Activated T-cell treated with anti-CD3 and anti-CD28 coated beads, Interleukin-2, amount 50 U/mL, for 24 hours (primary cell): ENCODE results near the gene ECE2.

Experiments used
- DNase-seq: peaks from one replicate; pipeline ENCODE4 v3.0.0-alpha.2; 2020
- H3K27ac Mint-ChIP-seq: 2 replicates; pipeline ENCODE4 v1.8.0; 2020; ENCODE audit warnings: mild to moderate bottlenecking, mixed read lengths
- H3K27me3 Mint-ChIP-seq: 2 replicates; pipeline ENCODE4 v1.8.0; 2020; ENCODE audit warnings: mixed read lengths
- H3K36me3 Mint-ChIP-seq: 2 replicates; pipeline ENCODE4 v1.8.0; 2020; ENCODE audit warnings: low read depth, mixed read lengths
- H3K4me1 Mint-ChIP-seq: 2 replicates; pipeline ENCODE4 v1.8.0; 2020; ENCODE audit warnings: low read depth, mixed read lengths
- H3K4me3 Mint-ChIP-seq: 2 replicates; pipeline ENCODE4 v1.8.0; 2020; ENCODE audit warnings: mild to moderate bottlenecking, moderate library complexity, mixed read lengths
- H3K9me3 Mint-ChIP-seq: 2 replicates; pipeline ENCODE4 v1.8.0; 2020; ENCODE audit warnings: mixed read lengths

The ECE2 gene

DNA sequence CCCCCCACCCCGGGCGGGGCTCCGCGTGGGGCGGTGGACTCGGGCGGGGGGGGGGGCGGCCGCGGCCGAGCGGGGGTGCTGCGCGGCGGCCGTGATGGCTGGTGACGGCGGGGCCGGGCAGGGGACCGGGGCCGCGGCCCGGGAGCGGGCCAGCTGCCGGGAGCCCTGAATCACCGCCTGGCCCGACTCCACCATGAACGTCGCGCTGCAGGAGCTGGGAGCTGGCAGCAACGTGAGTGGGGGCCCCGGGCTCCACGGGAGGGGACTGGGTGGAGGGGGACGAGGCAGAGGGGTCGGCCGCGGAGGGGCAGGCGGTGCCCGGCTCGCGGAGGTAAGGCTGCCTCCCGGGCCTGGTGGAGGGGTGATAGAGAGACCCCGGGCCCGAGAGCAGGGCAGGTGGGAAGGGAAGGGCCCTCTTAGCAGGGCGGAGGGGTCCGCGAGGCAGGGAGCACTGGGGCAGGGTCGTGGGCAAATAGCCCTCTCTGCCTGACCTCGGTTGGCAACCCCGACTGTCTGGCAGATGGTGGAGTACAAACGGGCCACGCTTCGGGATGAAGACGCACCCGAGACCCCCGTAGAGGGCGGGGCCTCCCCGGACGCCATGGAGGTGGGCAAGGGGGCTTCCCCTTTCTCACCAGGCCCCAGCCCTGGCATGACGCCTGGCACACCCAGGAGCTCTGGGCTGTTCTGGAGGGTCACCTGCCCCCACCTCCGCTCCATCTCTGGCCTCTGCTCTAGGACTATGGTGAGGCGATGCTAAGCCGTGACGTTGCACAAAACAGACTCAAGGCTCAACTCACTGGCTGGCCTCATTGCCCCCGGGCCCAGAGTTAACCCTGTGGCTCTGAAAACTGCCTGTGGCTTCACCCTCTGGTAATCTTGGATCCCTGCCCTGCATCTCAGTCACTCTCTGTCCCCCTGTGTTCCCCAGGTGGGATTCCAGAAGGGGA is at the start of gene ECE2:
Gene ECE2, plus strand, starts transcription at position 62 of the 950 bp plus-strand sequence. Its CDS starts 132 bp downstream, at position 194.
- Mint-ChIP-seq H3K27me3 (peaks cover 48% of the 10 kb centered on the region), H3K4me3 (no peak within 1 kb of the TSS)

GRCh38 chr3:184227481-184227935 is 48.3 kb upstream of the ECE2 start:
- Mint-ChIP-seq H3K27ac (no peak overlapping the region), H3K27me3 (peaks cover 58% of the 10 kb centered on the region), H3K9me3 (no peaks in the 10 kb centered on the region), H3K4me1 (peaks cover 7% of the 10 kb centered on the region), H3K4me3 (no peak overlapping the region), H3K36me3 (no peaks in the 10 kb centered on the region)
- DNase-seq: peak; percentile 66

More for the DNA sequence above, at the start of gene ECE2:
- Mint-ChIP-seq H3K9me3 (no peaks in the 10 kb centered on the region), H3K4me1 (peaks cover 6% of the 10 kb centered on the region), H3K27ac (no peak within 1 kb of the TSS), H3K36me3 (no peaks in the 10 kb centered on the region)
- no peak for DNase-seq

DNA sequence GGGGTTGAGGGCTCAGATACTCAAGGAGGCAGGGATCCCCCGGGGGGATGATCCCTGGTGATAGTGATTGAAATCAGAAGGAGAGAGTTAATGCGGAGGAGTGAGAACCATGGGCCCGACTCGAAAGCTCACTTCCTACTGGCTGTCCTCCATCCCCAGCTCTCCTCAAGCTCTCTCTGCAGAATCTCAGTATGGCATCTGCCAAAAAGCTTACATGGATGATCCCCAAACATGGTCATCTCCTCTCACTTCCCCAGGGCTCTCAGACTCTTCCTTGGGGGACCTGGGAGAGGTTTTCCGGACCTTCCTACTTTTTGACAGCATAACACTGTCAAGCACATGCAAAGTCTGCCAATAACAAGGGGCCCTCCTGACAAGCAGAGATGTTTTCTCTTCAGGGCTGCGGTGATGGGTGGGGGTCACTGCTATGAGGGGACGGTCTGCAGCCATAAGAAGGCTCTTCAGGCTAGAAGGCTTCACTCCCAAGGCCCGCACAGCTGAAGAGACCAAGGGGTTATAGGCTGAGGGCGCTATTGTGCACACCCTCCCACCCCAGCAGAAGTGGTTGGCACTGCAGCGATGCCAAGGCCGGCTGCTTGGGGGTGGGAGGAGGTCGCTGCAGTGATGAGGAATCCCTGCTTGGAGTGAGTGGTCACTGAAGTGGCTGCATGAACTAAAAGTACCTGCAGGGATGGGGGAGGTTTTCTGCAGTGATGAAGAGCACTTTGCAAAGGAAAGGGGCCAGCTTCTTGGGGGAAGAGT is 47.3 kb upstream of the ECE2 start:
- H3K36me3 Mint-ChIP-seq: no peaks in the 10 kb centered on the region
- H3K27ac Mint-ChIP-seq: no peak overlapping the region
- H3K27me3 Mint-ChIP-seq: peaks cover 67% of the 10 kb centered on the region
- peaks cover 7% of the 10 kb centered on the region for H3K4me1 Mint-ChIP-seq
- no peak for DNase-seq
- H3K4me3 Mint-ChIP-seq: peak overlapping the region; percentile 38
- H3K9me3 Mint-ChIP-seq: no peaks in the 10 kb centered on the region

DNA sequence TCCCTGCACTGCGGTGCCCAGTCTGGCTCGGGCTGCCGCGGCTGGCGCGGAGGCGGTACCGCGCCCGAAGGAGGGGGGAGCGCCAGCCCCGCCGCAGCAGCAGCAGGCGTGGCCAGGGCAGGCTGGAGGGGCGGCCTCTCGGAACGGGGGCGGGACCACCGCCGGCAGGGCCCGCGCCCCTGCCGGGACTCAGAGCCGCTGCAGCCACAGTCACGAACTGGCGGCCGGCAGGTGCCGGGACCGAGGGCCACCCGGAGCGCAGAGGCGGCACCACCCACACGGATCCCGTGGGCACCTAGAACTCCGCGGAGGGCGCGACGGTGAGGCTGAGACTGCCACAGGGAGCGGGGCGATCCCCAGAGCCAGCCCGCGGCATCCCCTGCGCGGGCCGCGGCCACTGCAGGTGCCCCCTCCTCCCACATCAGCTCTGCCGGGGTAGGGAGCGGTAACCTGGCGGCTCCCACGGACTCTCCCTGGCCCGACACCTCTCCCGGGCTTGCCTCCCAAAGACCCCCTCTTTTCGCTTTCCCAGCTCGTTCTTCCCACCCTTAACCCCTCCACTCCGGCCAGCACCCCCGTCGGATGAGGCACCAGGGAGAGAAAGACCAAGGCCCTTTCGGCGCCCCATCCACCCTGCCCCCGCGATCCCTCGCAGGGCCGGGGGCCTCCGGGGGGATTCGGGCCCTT is 46.3 kb upstream of the ECE2 start, which contains the start of gene VWA5B2:
Gene VWA5B2, plus strand, starts transcription at position 192 of the 687 bp plus-strand sequence. CDS start 944 bp downstream, outside the sequence.
- H3K27ac Mint-ChIP-seq: no peak within 1 kb of the TSS
- peak; percentile 83 for DNase-seq
- peaks cover 71% of the 10 kb centered on the region for H3K27me3 Mint-ChIP-seq

GRCh38 chr3:184230081-184230602 is 45.7 kb upstream of the ECE2 start:
- no peak for DNase-seq
- peaks cover 69% of the 10 kb centered on the region for H3K27me3 Mint-ChIP-seq
- H3K4me1 Mint-ChIP-seq: peaks cover 7% of the 10 kb centered on the region
- no peak overlapping the region for H3K27ac Mint-ChIP-seq
- no peaks in the 10 kb centered on the region for H3K36me3 Mint-ChIP-seq
- no peaks in the 10 kb centered on the region for H3K9me3 Mint-ChIP-seq
- H3K4me3 Mint-ChIP-seq: peak overlapping the region; percentile 61

More for the DNA sequence above, 46.3 kb upstream of the ECE2 start, which contains the start of gene VWA5B2:
- Mint-ChIP-seq H3K4me3 (peak within 1 kb of the TSS; percentile 61), H3K9me3 (no peaks in the 10 kb centered on the region), H3K4me1 (peaks cover 7% of the 10 kb centered on the region), H3K36me3 (no peaks in the 10 kb centered on the region)

- H3K36me3 Mint-ChIP-seq: no peaks in the 10 kb centered on the region
- H3K9me3 Mint-ChIP-seq: no peaks in the 10 kb centered on the region
- H3K4me3 Mint-ChIP-seq: peak overlapping the region; percentile 67
- no peak overlapping the region for H3K27ac Mint-ChIP-seq
- no peak for DNase-seq
- H3K27me3 Mint-ChIP-seq: peaks cover 65% of the 10 kb centered on the region
- peaks cover 7% of the 10 kb centered on the region for H3K4me1 Mint-ChIP-seq
These were observed 45.0 kb upstream of the ECE2 start for GRCh38 chr3:184230603-184231528.

- Mint-ChIP-seq H3K27me3 (peaks cover 59% of the 10 kb centered on the region), H3K4me1 (peaks cover 7% of the 10 kb centered on the region), H3K4me3 (peak overlapping the region; percentile 67), H3K9me3 (no peaks in the 10 kb centered on the region), H3K36me3 (no peaks in the 10 kb centered on the region), H3K27ac (no peak overlapping the region)
- no peak for DNase-seq
These were observed 44.2 kb upstream of the ECE2 start for GRCh38 chr3:184231671-184232070.

DNA sequence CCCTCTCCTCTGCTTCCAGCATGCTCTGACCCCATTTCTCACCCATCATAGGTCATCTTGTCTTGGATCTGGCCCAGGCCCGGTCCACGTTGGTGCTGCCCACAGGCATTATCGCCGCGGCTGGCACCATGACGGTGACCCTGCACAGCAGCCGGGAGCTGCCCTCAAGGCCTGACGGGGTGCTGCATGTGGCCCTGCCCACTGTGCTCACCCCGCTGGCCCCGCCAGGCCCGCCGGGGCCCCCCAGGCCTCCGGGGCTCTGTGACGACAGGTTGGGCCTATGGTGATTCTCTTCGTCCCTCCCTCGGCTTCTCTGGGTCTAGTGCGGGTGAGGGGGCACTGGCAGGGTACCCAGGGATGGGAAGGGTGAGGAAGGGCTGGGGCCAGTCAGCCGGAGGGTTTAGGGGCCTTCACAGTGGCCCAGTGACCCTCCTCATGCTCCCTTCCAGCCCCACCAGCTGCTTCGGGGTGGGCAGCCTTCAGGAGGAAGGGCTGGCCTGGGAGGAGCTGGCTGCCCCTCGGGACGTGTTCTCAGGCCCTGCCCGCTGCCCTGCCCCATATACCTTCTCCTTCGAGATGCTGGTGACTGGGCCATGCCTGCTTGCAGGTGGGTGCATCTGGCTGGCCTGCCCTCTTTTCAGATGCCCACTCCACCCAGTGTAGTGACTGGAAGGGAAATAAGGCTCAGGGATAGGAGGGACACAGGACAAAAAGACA is 42.5 kb upstream of the ECE2 start:
- no peak overlapping the region for H3K4me3 Mint-ChIP-seq
- H3K9me3 Mint-ChIP-seq: no peaks in the 10 kb centered on the region
- no peaks in the 10 kb centered on the region for H3K36me3 Mint-ChIP-seq
- no peak overlapping the region for H3K27ac Mint-ChIP-seq
- H3K27me3 Mint-ChIP-seq: peaks cover 45% of the 10 kb centered on the region
- DNase-seq: no peak
- peaks cover 7% of the 10 kb centered on the region for H3K4me1 Mint-ChIP-seq

- H3K27me3 Mint-ChIP-seq: peaks cover 36% of the 10 kb centered on the region
- H3K9me3 Mint-ChIP-seq: no peaks in the 10 kb centered on the region
- DNase-seq: no peak
- peaks cover 5% of the 10 kb centered on the region for H3K4me1 Mint-ChIP-seq
- no peaks in the 10 kb centered on the region for H3K36me3 Mint-ChIP-seq
- no peak overlapping the region for H3K27ac Mint-ChIP-seq
- H3K4me3 Mint-ChIP-seq: no peak overlapping the region
These were observed 41.6 kb upstream of the ECE2 start for GRCh38 chr3:184234224-184234623.

GRCh38 chr3:184234671-184235380 is 41.0 kb upstream of the ECE2 start:
- Mint-ChIP-seq H3K27me3 (peaks cover 34% of the 10 kb centered on the region), H3K9me3 (no peaks in the 10 kb centered on the region), H3K4me1 (peaks cover 5% of the 10 kb centered on the region), H3K4me3 (no peak overlapping the region), H3K27ac (no peak overlapping the region), H3K36me3 (no peaks in the 10 kb centered on the region)
- no peak for DNase-seq

DNA sequence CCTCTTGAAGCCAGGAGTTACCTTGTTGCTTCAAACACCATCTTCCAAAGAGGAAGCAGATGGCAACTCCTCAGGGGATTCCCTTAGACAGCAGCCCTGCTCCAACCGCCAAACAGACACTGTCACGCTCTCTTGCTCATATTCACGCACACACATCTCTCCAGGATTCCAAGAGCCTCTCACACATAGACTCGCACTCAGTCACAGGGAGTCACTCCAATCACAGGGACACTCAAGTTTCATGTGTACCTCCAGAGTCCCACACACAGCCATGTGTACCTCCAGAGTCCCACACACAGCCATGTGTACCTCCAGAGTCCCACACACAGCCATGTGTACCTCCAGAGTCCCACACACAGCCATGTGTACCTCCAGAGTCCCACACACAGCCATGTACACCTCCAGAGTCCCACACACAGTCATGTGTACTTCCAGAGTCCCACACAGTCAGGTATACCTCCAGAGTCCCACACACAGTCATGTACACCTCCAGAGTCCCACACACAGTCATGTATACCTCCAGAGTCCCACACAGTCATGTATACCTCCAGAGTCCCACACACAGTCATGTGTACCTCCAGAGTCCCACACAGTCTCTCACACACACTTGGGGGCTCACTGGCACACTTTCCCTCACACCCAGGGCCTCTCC is 40.3 kb upstream of the ECE2 start:
- Mint-ChIP-seq H3K36me3 (no peaks in the 10 kb centered on the region), H3K4me3 (no peak overlapping the region), H3K27me3 (peaks cover 34% of the 10 kb centered on the region), H3K4me1 (peaks cover 5% of the 10 kb centered on the region), H3K27ac (no peak overlapping the region), H3K9me3 (no peaks in the 10 kb centered on the region)
- DNase-seq: no peak

DNA sequence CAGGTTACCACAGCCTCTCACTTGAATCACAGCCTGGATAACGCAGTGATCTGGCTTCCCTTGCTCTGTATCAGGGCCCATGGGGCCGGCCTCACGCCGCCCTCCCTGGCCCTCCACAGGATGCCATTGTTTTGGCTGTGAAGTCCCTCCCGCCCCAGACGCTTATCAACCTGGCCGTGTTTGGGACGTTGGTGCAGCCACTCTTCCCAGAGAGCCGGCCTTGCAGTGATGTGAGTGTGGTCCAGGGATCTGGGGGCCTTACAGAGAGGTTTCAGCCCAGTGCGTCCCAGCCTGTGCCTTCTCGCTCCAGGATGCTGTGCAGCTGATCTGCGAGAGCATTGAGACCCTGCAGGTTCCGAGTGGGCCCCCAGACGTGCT is 39.8 kb upstream of the ECE2 start:
- no peaks in the 10 kb centered on the region for H3K9me3 Mint-ChIP-seq
- no peaks in the 10 kb centered on the region for H3K36me3 Mint-ChIP-seq
- peaks cover 3% of the 10 kb centered on the region for H3K4me1 Mint-ChIP-seq
- no peak overlapping the region for H3K4me3 Mint-ChIP-seq
- no peak for DNase-seq
- peaks cover 31% of the 10 kb centered on the region for H3K27me3 Mint-ChIP-seq
- H3K27ac Mint-ChIP-seq: no peak overlapping the region
